Vagina (tissue), 2 donors: ENCODE results near the gene TRMT11.

Experiments
- POLR2A ChIP-seq, 2 donors: fragments of 450-650 bp; IDR thresholded peaks; one replicate each; pipeline ENCODE4 v1.6.1; 2017; ENCODE audit warnings: antibody characterized with exemption in 2 of 2, mild to moderate bottlenecking in 2 of 2, moderate library complexity in 2 of 2
- POLR2AphosphoS5 ChIP-seq, 2 donors: sonication (generic); formaldehyde crosslinking; IDR thresholded peaks; one replicate each; pipeline ENCODE4 v1.9.0; 2017; ENCODE audit warnings: antibody characterized with exemption in 2 of 2, mild to moderate bottlenecking in 2 of 2, low read depth in 1 of 2; ENCODE audit not compliant: insufficient read depth in 1 of 2
- TF ChIP-seq, protein P1 (sequence below), 3 experiments: fragments of 450-650 bp in 2 of 3; fragments of 200-600 bp in 1 of 3; sonication (generic) in 1 of 3; IDR thresholded peaks; one replicate each; pipeline ENCODE4 v1.5.1; 2017 to 2019; ENCODE audit warnings: antibody characterized with exemption in 3 of 3, mild to moderate bottlenecking in 2 of 3, moderate library complexity in 2 of 3

DNA sequence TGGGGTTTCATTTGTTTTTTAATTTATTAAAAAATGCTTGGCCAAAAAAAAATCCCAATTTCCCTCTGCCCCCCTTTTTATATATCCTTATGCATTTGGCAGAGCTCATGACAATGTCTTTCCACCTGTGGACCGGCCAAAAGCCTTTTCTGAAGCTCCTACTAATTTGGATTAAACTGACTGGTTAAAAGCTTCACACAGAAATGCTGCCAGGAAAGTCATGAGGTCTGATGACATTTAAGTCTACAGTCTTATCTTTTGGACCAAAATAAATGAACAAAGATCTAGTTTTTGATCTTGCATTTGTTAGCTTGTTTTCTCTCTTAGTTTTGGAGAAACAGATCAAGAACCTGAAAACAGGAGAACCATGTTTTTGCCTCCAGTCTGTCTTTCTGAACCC is 66.1 kb downstream of the TRMT11 start:
- TF ChIP-seq, protein P1, sequence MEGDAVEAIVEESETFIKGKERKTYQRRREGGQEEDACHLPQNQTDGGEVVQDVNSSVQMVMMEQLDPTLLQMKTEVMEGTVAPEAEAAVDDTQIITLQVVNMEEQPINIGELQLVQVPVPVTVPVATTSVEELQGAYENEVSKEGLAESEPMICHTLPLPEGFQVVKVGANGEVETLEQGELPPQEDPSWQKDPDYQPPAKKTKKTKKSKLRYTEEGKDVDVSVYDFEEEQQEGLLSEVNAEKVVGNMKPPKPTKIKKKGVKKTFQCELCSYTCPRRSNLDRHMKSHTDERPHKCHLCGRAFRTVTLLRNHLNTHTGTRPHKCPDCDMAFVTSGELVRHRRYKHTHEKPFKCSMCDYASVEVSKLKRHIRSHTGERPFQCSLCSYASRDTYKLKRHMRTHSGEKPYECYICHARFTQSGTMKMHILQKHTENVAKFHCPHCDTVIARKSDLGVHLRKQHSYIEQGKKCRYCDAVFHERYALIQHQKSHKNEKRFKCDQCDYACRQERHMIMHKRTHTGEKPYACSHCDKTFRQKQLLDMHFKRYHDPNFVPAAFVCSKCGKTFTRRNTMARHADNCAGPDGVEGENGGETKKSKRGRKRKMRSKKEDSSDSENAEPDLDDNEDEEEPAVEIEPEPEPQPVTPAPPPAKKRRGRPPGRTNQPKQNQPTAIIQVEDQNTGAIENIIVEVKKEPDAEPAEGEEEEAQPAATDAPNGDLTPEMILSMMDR (IDR thresholded peaks at IDR 0.05), result no peak
- TF ChIP-seq POLR2AphosphoS5 (IDR thresholded peaks at IDR 0.05; ENCODE audit: insufficient read depth in 1 of 2, low read depth in 1 of 2) (no peak), POLR2A (IDR thresholded peaks at IDR 0.05) (no peak)
